H9 (cell line): ENCODE results near the gene FAM53A. TPM values are rescaled to one million over a fixed set of nuclear protein-coding genes. Genes with fewer than 3 reads are reported as not detected.

Experiments
- DNase-seq: peaks from one replicate; pipeline ENCODE4 v3.0.0-alpha.2; 2017
- H2AFZ ChIP-seq: one replicate; pipeline ENCODE4 v1.6.1; 2013; ENCODE audit warnings: mild to moderate bottlenecking, low read length, control low read depth, moderate library complexity
- H2AK5ac ChIP-seq: 2 replicates; pipeline ENCODE4 v1.6.1; 2013; ENCODE audit warnings: low read length, control low read depth, mixed read lengths; ENCODE audit not compliant: insufficient read length
- H2BK120ac ChIP-seq: one replicate; pipeline ENCODE4 v1.6.1; 2013; ENCODE audit warnings: low read depth, mild to moderate bottlenecking, low read length, control low read depth, inconsistent platforms; ENCODE audit not compliant: poor library complexity, severe bottlenecking
- H2BK12ac ChIP-seq: 2 replicates; pipeline ENCODE4 v1.6.1; 2013; ENCODE audit warnings: low read length, control low read depth, mixed read lengths, low read depth; ENCODE audit not compliant: insufficient read length
- H2BK15ac ChIP-seq: 2 replicates; pipeline ENCODE4 v1.6.1; 2013; ENCODE audit warnings: low read depth, low read length, control low read depth
- H2BK20ac ChIP-seq: one replicate; pipeline ENCODE4 v1.6.1; 2013; ENCODE audit warnings: low read depth, mild to moderate bottlenecking, low read length, control low read depth, inconsistent platforms; ENCODE audit not compliant: poor library complexity, severe bottlenecking
- H2BK5ac ChIP-seq: 2 replicates; pipeline ENCODE4 v1.6.1; 2013; ENCODE audit warnings: low read length, control low read depth, mixed read lengths; ENCODE audit not compliant: insufficient read length
- H3K14ac ChIP-seq: 2 replicates; pipeline ENCODE4 v1.6.1; 2013; ENCODE audit warnings: low read length, control low read depth; ENCODE audit not compliant: insufficient read depth
- H3K18ac ChIP-seq: 2 replicates; pipeline ENCODE4 v1.6.1; 2013; ENCODE audit warnings: low read depth, mild to moderate bottlenecking, mixed read lengths, low read length, control low read depth; ENCODE audit not compliant: insufficient read length
- H3K23ac ChIP-seq: 2 replicates; pipeline ENCODE4 v1.6.1; 2013; ENCODE audit warnings: low read length, control low read depth, mixed read lengths, low read depth; ENCODE audit not compliant: insufficient read length
- H3K23me2 ChIP-seq: 2 replicates; pipeline ENCODE4 v1.6.1; 2013; ENCODE audit warnings: low read depth, mild to moderate bottlenecking, mixed read lengths, low read length, control low read depth; ENCODE audit not compliant: insufficient read length, poor library complexity, severe bottlenecking
- H3K27ac ChIP-seq: 2 replicates; pipeline ENCODE4 v1.5.1; 2013; ENCODE audit warnings: low read length, control low read depth, mixed read lengths, low read depth; ENCODE audit not compliant: insufficient read length
- H3K27me3 ChIP-seq: 2 replicates; pipeline ENCODE4 v1.6.1; 2013; ENCODE audit warnings: low read length, control low read depth, inconsistent platforms; ENCODE audit not compliant: insufficient read depth
- H3K4ac ChIP-seq: 2 replicates; pipeline ENCODE4 v1.6.1; 2013; ENCODE audit warnings: low read depth, mild to moderate bottlenecking, control low read depth, inconsistent platforms, low read length, moderate library complexity
- H3K4me1 ChIP-seq: 2 replicates; pipeline ENCODE4 v1.6.1; 2013; ENCODE audit warnings: low read length, control low read depth, inconsistent platforms; ENCODE audit not compliant: insufficient read depth
- H3K4me2 ChIP-seq: 2 replicates; pipeline ENCODE4 v1.6.1; 2013; ENCODE audit warnings: low read length, control low read depth, mixed read lengths; ENCODE audit not compliant: insufficient read length, insufficient read depth
- H3K56ac ChIP-seq: 2 replicates; pipeline ENCODE4 v1.6.1; 2013; ENCODE audit warnings: low read depth, mild to moderate bottlenecking, mixed read lengths, low read length, control low read depth; ENCODE audit not compliant: insufficient read length
- H3K79me1 ChIP-seq: 2 replicates; pipeline ENCODE4 v1.6.1; 2013; ENCODE audit warnings: low read depth, mild to moderate bottlenecking, moderate library complexity, low read length, control low read depth, inconsistent platforms; ENCODE audit not compliant: insufficient read depth, poor library complexity, severe bottlenecking
- H3K79me2 ChIP-seq: 2 replicates; pipeline ENCODE4 v1.6.1; 2013; ENCODE audit warnings: low read length, control low read depth, inconsistent platforms; ENCODE audit not compliant: insufficient read depth
- H3K9ac ChIP-seq: 2 replicates; pipeline ENCODE4 v1.6.1; 2013; ENCODE audit warnings: low read length, control low read depth, mixed read lengths; ENCODE audit not compliant: insufficient read length; ENCODE audit errors: extremely low read depth
- H3K9me3 ChIP-seq: one replicate; pipeline ENCODE4 v1.6.1; 2013; ENCODE audit warnings: low read depth, low read length, inconsistent platforms; ENCODE audit not compliant: control insufficient read depth
- H3T11ph ChIP-seq: one replicate; pipeline ENCODE4 v1.6.1; 2013; ENCODE audit warnings: mild to moderate bottlenecking, low read length, control low read depth, inconsistent platforms
- H4K20me1 ChIP-seq: one replicate; pipeline ENCODE4 v1.6.1; 2013; ENCODE audit not compliant: control insufficient read depth, insufficient read length, insufficient read depth
- H4K5ac ChIP-seq: 2 replicates; pipeline ENCODE4 v1.6.1; 2013; ENCODE audit warnings: low read depth, mild to moderate bottlenecking, mixed read lengths, low read length, control low read depth; ENCODE audit not compliant: insufficient read length
- H4K8ac ChIP-seq: replicated peaks from 2 replicates; pipeline ENCODE4 v1.6.1; 2013; ENCODE audit warnings: low read length, control low read depth, mixed read lengths, low read depth; ENCODE audit not compliant: insufficient read length
- H4K91ac ChIP-seq: 2 replicates; pipeline ENCODE4 v1.6.1; 2013; ENCODE audit warnings: low read depth, mild to moderate bottlenecking, moderate library complexity, mixed read lengths, low read length, control low read depth; ENCODE audit not compliant: insufficient read length
- H3K27ac Mint-ChIP-seq, 3 experiments: 2 replicates in 2 of 3; 3 replicates in 1 of 3; pipeline ENCODE4 v1.8.0; 2020 to 2021; ENCODE audit warnings: mixed read lengths in 3 of 3, mild to moderate bottlenecking in 1 of 3, moderate library complexity in 1 of 3
- H3K27me3 Mint-ChIP-seq: 2 replicates; pipeline ENCODE4 v1.8.0; 2021; ENCODE audit warnings: low read depth, mild to moderate bottlenecking, moderate library complexity, mixed read lengths
- H3K36me3 Mint-ChIP-seq, 3 experiments: 2 replicates in 2 of 3; 3 replicates in 1 of 3; pipeline ENCODE4 v1.8.0; 2020 to 2021; ENCODE audit warnings: low read depth in 3 of 3, mixed read lengths in 3 of 3; ENCODE audit not compliant: insufficient read depth in 1 of 3
- H3K4me1 Mint-ChIP-seq, 2 experiments: 2 replicates each; pipeline ENCODE4 v1.8.0; 2020; ENCODE audit warnings: mixed read lengths in 2 of 2
- H3K4me3 Mint-ChIP-seq, 2 experiments: 2 replicates in 1 of 2; 3 replicates in 1 of 2; pipeline ENCODE4 v1.8.0; 2020 to 2021; ENCODE audit warnings: mild to moderate bottlenecking in 2 of 2, mixed read lengths in 2 of 2, moderate library complexity in 1 of 2
- H3K9me3 Mint-ChIP-seq, 2 experiments: 2 replicates in 1 of 2; 3 replicates in 1 of 2; pipeline ENCODE4 v1.8.0; 2020; ENCODE audit warnings: mild to moderate bottlenecking in 2 of 2, mixed read lengths in 2 of 2, moderate library complexity in 1 of 2
- CTCF ChIP-seq: fragments of 200-600 bp; sonication (generic); conservative IDR thresholded peaks from 3 replicates; pipeline ENCODE4 v1.8.0; 2021; ENCODE audit warnings: antibody characterized with exemption, mild to moderate bottlenecking
- WGBS: extraction: QIAGEN DNeasy Blood & Tissue Kit; methylation state at CpG from one replicate; pipeline ENCODE4 v1.1.7; 2013; ENCODE audit warnings: missing lambda C conversion rate, low lambda C conversion rate, mixed read lengths; ENCODE audit not compliant: insufficient read length; ENCODE audit errors: extremely low coverage; 5-methylcytosine and 5-hydroxymethylcytosine counted together
- total RNA-seq: library from RNA; stranded (reverse); gene quantifications from 2 replicates; pipeline ENCODE4 v1.2.1, GENCODE V29; 2021

Gene FAM53A
- total RNA-seq, 1 experiment from 2014 or later = 2.4 TPM

GRCh38 chr4:1727117-1728031, 43.3 kb upstream of the FAM53A start:
- Histone ChIP-seq H3K4me2 (no peak overlapping the region), H2BK120ac (no peak overlapping the region), H3K27me3 (no peaks in the 10 kb centered on the region), H2AFZ (no peak overlapping the region), H3K4ac (no peak overlapping the region), H3K79me1 (peaks cover 12% of the 10 kb centered on the region), H3K9ac (no peak overlapping the region), H3K56ac (no peak overlapping the region), H3K9me3 (no peaks in the 10 kb centered on the region), H2BK12ac (no peak overlapping the region), H4K20me1 (peaks cover 5% of the 10 kb centered on the region), H3K23ac (no peak overlapping the region), H3K23me2 (peaks cover 3% of the 10 kb centered on the region), H2BK15ac (no peak overlapping the region), H2AK5ac (no peak overlapping the region), H3K4me1 (no peaks in the 10 kb centered on the region), H4K8ac (no peak overlapping the region), H4K5ac (no peak overlapping the region), H3K27ac (no peak overlapping the region), H2BK20ac (no peak overlapping the region), H3K18ac (no peak overlapping the region), H2BK5ac (no peak overlapping the region), H3K79me2 (peaks cover 15% of the 10 kb centered on the region; the same call in 1 of the 2 replicates), H4K91ac (no peak overlapping the region), H3T11ph (no peak overlapping the region), H3K14ac (no peak overlapping the region)
- WGBS = no CpG with 5 or more reads among the region's 18 CpGs
- Mint-ChIP-seq H3K9me3 (no peaks in the 10 kb centered on the region), H3K36me3 (peaks cover 61 to 89% (median 86%) of the 10 kb centered on the region in 3 experiments), H3K4me1 (peaks cover 16 to 20% of the 10 kb centered on the region in 2 experiments), H3K4me3 (no peak overlapping the region), H3K27ac (peak overlapping the region in 2 of 3 experiments; percentile 14 to 88; a peak in 3 of 7 replicates), H3K27me3 (no peaks in the 10 kb centered on the region; the same call in 1 of the 2 replicates)
- no peak for DNase-seq
- TF ChIP-seq CTCF = no peak
